Upper lobe of left lung (tissue), 6 donors: ENCODE results near the gene ZNF83. TPM values are rescaled to one million over a fixed set of nuclear protein-coding genes. Genes with fewer than 3 reads are reported as not detected.
"Not testable (repeated sequence)": the region's sequence is repeated elsewhere in the genome, so short reads cannot be mapped to it uniquely, and the experiment has no call there.

ENCODE experiments used
- ATAC-seq, 2 donors: fragments of 200-7000 bp; cut with Tn5 transposase; one replicate each; pipeline ENCODE4 v1.9.1; 2022; ENCODE audit warnings: mild to moderate bottlenecking in 2 of 2, moderate library complexity in 2 of 2; ENCODE audit not compliant: low FRiP score in 2 of 2
- DNase-seq, 2 donors: peaks; one replicate each; pipeline ENCODE4 v3.0.0-alpha.2; 2019 to 2020
- H3K27ac ChIP-seq, 4 donors: fragments of 200-600 bp; sonication (generic); one replicate each; pipeline ENCODE4 v1.5.1; 2016 to 2019
- H3K27me3 ChIP-seq, 4 donors: fragments of 200-600 bp; sonication (generic); one replicate each; pipeline ENCODE4 v1.5.1; 2017 to 2019
- H3K36me3 ChIP-seq, 4 donors: fragments of 200-600 bp; sonication (generic); one replicate each; pipeline ENCODE4 v1.5.1; 2016 to 2019
- H3K4me1 ChIP-seq, 4 donors: fragments of 200-600 bp; sonication (generic); one replicate each; pipeline ENCODE4 v1.5.1; 2018 to 2019
- H3K4me3 ChIP-seq, 4 donors: fragments of 200-600 bp; sonication (generic); one replicate each; pipeline ENCODE4 v1.5.1; 2017 to 2019; ENCODE audit warnings: mild to moderate bottlenecking in 2 of 4, moderate library complexity in 1 of 4
- H3K9me3 ChIP-seq, 4 donors: fragments of 200-600 bp; sonication (generic); one replicate each; pipeline ENCODE4 v1.5.1; 2018 to 2019
- CTCF ChIP-seq, 6 experiments: fragments of 450-650 bp in 4 of 6; fragments of 200-600 bp in 2 of 6; sonication (generic) in 2 of 6; IDR thresholded peaks; one replicate each; pipeline ENCODE4 v1.5.1; 2016 to 2019; ENCODE audit warnings: antibody characterized with exemption in 6 of 6
- EP300 ChIP-seq, 4 donors: sonication (generic); formaldehyde crosslinking; IDR thresholded peaks; one replicate each; pipeline ENCODE4 v1.5.1; 2017; ENCODE audit warnings: antibody characterized with exemption in 4 of 4, control low read depth in 2 of 4
- POLR2A ChIP-seq, 4 donors: fragments of 450-650 bp; IDR thresholded peaks; one replicate each; pipeline ENCODE4 v1.5.1; 2016 to 2017; ENCODE audit warnings: antibody characterized with exemption in 4 of 4, mild to moderate bottlenecking in 2 of 4
- POLR2AphosphoS5 ChIP-seq, 2 donors: sonication (generic); formaldehyde crosslinking; IDR thresholded peaks; one replicate each; pipeline ENCODE4 v1.5.1; 2017; ENCODE audit warnings: antibody characterized with exemption in 2 of 2
- WGBS, 2 donors: methylation state at CpG; one replicate each; pipeline ENCODE4 v1.1.5; 2017 to 2018; 5-methylcytosine and 5-hydroxymethylcytosine counted together
- total RNA-seq, 6 donors: library from RNA; depleted of rRNA in 4 of 6; stranded (reverse); fragments of >200 nt in 4 of 6; gene quantifications; one replicate each; pipeline versions ENCODE4 v1.1.0 to v1.2.1, GENCODE V29; 2016 to 2021
- donor health status: DM: no; HTN: no; CAD: no; lungs with moderate emphysema.
- donor health status: DM: no; HTN: yes; CAD: no; lungs with severe emphysema.

ZNF83 gene
- total RNA-seq, 6 donors from 2014 or later, result 27.3 to 161 (median 45.5) TPM

GRCh38 chr19:52603558-52604207, 34.5 kb downstream of the ZNF83 start:
- H3K4me1 ChIP-seq, result peaks cover 8 to 18% (median 12%) of the 10 kb centered on the region in 4 donors
- H3K36me3 ChIP-seq, result no peaks in the 10 kb centered on the region
- no peak overlapping the region for H3K4me3 ChIP-seq
- DNase-seq (no peak), ATAC-seq (peak in 1 of 2 donors; percentile 48)
- H3K27ac ChIP-seq, result peak overlapping the region in 1 of 4 donors; percentile 37
- WGBS, 2 donors, result 63 to 79% methylated on average over 14 of the region's 14 CpGs
- no peaks in the 10 kb centered on the region for H3K27me3 ChIP-seq
- peaks cover 0 to 20% (median 2%) of the 10 kb centered on the region in 4 donors for H3K9me3 ChIP-seq
- TF ChIP-seq EP300 (IDR thresholded peaks at IDR 0.05), result no peak
- no peak for TF ChIP-seq CTCF (IDR thresholded peaks at IDR 0.05)
- no peak for TF ChIP-seq POLR2A (IDR thresholded peaks at IDR 0.05)
- TF ChIP-seq POLR2AphosphoS5 (IDR thresholded peaks at IDR 0.05), result no peak

GRCh38 chr19:52602941-52603340, 35.2 kb downstream of the ZNF83 start:
- WGBS, 2 donors, result 82 to 90% methylated on average over 2 of the region's 2 CpGs
- ATAC-seq, result no peak
- Histone ChIP-seq H3K27me3 (no peaks in the 10 kb centered on the region), H3K27ac (no peak overlapping the region), H3K36me3 (no peaks in the 10 kb centered on the region), H3K4me3 (no peak overlapping the region), H3K9me3 (peaks cover 0 to 20% (median 2%) of the 10 kb centered on the region in 4 donors), H3K4me1 (peaks cover 8 to 18% (median 12%) of the 10 kb centered on the region in 4 donors)
- TF ChIP-seq POLR2AphosphoS5 (IDR thresholded peaks at IDR 0.05), result no peak
- no peak for DNase-seq

GRCh38 chr19:52601974-52602366, 36.2 kb downstream of the ZNF83 start:
- ATAC-seq, result peak in 1 of 2 donors; percentile 17
- DNase-seq, H3K27me3 ChIP-seq, H3K36me3 ChIP-seq: not testable (repeated sequence)
- H3K4me3 ChIP-seq, result peak overlapping the region; percentile 59 to 82 (median 66)
- H3K9me3 ChIP-seq, result peaks cover 0 to 20% (median 4%) of the 10 kb centered on the region in 4 donors
- 56 to 60% methylated on average over 3 of the region's 3 CpGs for WGBS, 2 donors
- peak in 1 of 6 experiments; percentile 14 for TF ChIP-seq CTCF (IDR thresholded peaks at IDR 0.05)
- peak overlapping the region; percentile 48 to 83 (median 81) for H3K27ac ChIP-seq
- H3K4me1 ChIP-seq, result peaks cover 8 to 18% (median 12%) of the 10 kb centered on the region in 4 donors

- 1% methylated on average over 47 to 50 of the region's 62 CpGs for WGBS, 2 donors
- Histone ChIP-seq H3K4me1 (peaks cover 8 to 18% (median 12%) of the 10 kb centered on the region in 4 donors), H3K27me3 (no peaks in the 10 kb centered on the region), H3K27ac (peak overlapping the region; percentile 48 to 83 (median 81)), H3K4me3 (peak overlapping the region; percentile 59 to 82 (median 66)), H3K36me3 (peaks cover 0 to 10% (median 3%) of the 10 kb centered on the region in 4 donors), H3K9me3 (peaks cover 0 to 14% (median 4%) of the 10 kb centered on the region in 4 donors)
- DNase-seq (peak; percentile 95 to 98), ATAC-seq (peak; percentile 99)
- TF ChIP-seq POLR2AphosphoS5 (IDR thresholded peaks at IDR 0.05) (peak; percentile 41 to 73), POLR2A (IDR thresholded peaks at IDR 0.05) (peak in 2 of 4 donors; percentile 28 to 58), CTCF (IDR thresholded peaks at IDR 0.05) (peak; percentile 28 to 49 (median 34)), EP300 (IDR thresholded peaks at IDR 0.05) (no peak)
Measured at GRCh38 chr19:52601025-52601973, 36.9 kb downstream of the ZNF83 start.

GRCh38 chr19:52600639-52601024, 37.5 kb downstream of the ZNF83 start:
- H3K36me3 ChIP-seq, result peaks cover 0 to 16% (median 6%) of the 10 kb centered on the region in 4 donors
- ATAC-seq (peak in 1 of 2 donors; percentile 22), DNase-seq (peak in 1 of 2 donors; percentile 22)
- peaks cover 8 to 18% (median 12%) of the 10 kb centered on the region in 4 donors for H3K4me1 ChIP-seq
- H3K27me3 ChIP-seq, result no peaks in the 10 kb centered on the region
- TF ChIP-seq EP300 (IDR thresholded peaks at IDR 0.05) (no peak), CTCF (IDR thresholded peaks at IDR 0.05) (no peak), POLR2A (IDR thresholded peaks at IDR 0.05) (no peak), POLR2AphosphoS5 (IDR thresholded peaks at IDR 0.05) (no peak)
- WGBS, 2 donors, result 0 to 4% methylated on average over 8 to 14 of the region's 15 CpGs
- H3K27ac ChIP-seq, result peak overlapping the region; percentile 48 to 83 (median 81)
- peaks cover 0 to 11% (median 4%) of the 10 kb centered on the region in 4 donors for H3K9me3 ChIP-seq
- H3K4me3 ChIP-seq, result peak overlapping the region; percentile 59 to 82 (median 66)
